H9 (cell line): ENCODE measurements around the gene GAGE12D. TPM values are rescaled to one million over a fixed set of nuclear protein-coding genes. Genes with fewer than 3 reads are reported as not detected.
"Not testable (repeated sequence)": the region's sequence is repeated elsewhere in the genome, so short reads cannot be mapped to it uniquely, and the experiment has no call there.

ENCODE experiments used
- DNase-seq: peaks from one replicate; pipeline ENCODE4 v3.0.0-alpha.2; 2017
- H2AFZ ChIP-seq: one replicate; pipeline ENCODE4 v1.6.1; 2013; ENCODE audit warnings: mild to moderate bottlenecking, low read length, control low read depth, moderate library complexity
- H2AK5ac ChIP-seq: 2 replicates; pipeline ENCODE4 v1.6.1; 2013; ENCODE audit warnings: low read length, control low read depth, mixed read lengths; ENCODE audit not compliant: insufficient read length
- H2BK120ac ChIP-seq: one replicate; pipeline ENCODE4 v1.6.1; 2013; ENCODE audit warnings: low read depth, mild to moderate bottlenecking, low read length, control low read depth, inconsistent platforms; ENCODE audit not compliant: poor library complexity, severe bottlenecking
- H2BK12ac ChIP-seq: 2 replicates; pipeline ENCODE4 v1.6.1; 2013; ENCODE audit warnings: low read length, control low read depth, mixed read lengths, low read depth; ENCODE audit not compliant: insufficient read length
- H2BK15ac ChIP-seq: 2 replicates; pipeline ENCODE4 v1.6.1; 2013; ENCODE audit warnings: low read depth, low read length, control low read depth
- H2BK20ac ChIP-seq: one replicate; pipeline ENCODE4 v1.6.1; 2013; ENCODE audit warnings: low read depth, mild to moderate bottlenecking, low read length, control low read depth, inconsistent platforms; ENCODE audit not compliant: poor library complexity, severe bottlenecking
- H2BK5ac ChIP-seq: 2 replicates; pipeline ENCODE4 v1.6.1; 2013; ENCODE audit warnings: low read length, control low read depth, mixed read lengths; ENCODE audit not compliant: insufficient read length
- H3K14ac ChIP-seq: 2 replicates; pipeline ENCODE4 v1.6.1; 2013; ENCODE audit warnings: low read length, control low read depth; ENCODE audit not compliant: insufficient read depth
- H3K18ac ChIP-seq: 2 replicates; pipeline ENCODE4 v1.6.1; 2013; ENCODE audit warnings: low read depth, mild to moderate bottlenecking, mixed read lengths, low read length, control low read depth; ENCODE audit not compliant: insufficient read length
- H3K23ac ChIP-seq: 2 replicates; pipeline ENCODE4 v1.6.1; 2013; ENCODE audit warnings: low read length, control low read depth, mixed read lengths, low read depth; ENCODE audit not compliant: insufficient read length
- H3K23me2 ChIP-seq: 2 replicates; pipeline ENCODE4 v1.6.1; 2013; ENCODE audit warnings: low read depth, mild to moderate bottlenecking, mixed read lengths, low read length, control low read depth; ENCODE audit not compliant: insufficient read length, poor library complexity, severe bottlenecking
- H3K27ac ChIP-seq: 2 replicates; pipeline ENCODE4 v1.5.1; 2013; ENCODE audit warnings: low read length, control low read depth, mixed read lengths, low read depth; ENCODE audit not compliant: insufficient read length
- H3K27me3 ChIP-seq: 2 replicates; pipeline ENCODE4 v1.6.1; 2013; ENCODE audit warnings: low read length, control low read depth, inconsistent platforms; ENCODE audit not compliant: insufficient read depth
- H3K4ac ChIP-seq: 2 replicates; pipeline ENCODE4 v1.6.1; 2013; ENCODE audit warnings: low read depth, mild to moderate bottlenecking, control low read depth, inconsistent platforms, low read length, moderate library complexity
- H3K4me1 ChIP-seq: 2 replicates; pipeline ENCODE4 v1.6.1; 2013; ENCODE audit warnings: low read length, control low read depth, inconsistent platforms; ENCODE audit not compliant: insufficient read depth
- H3K4me2 ChIP-seq: 2 replicates; pipeline ENCODE4 v1.6.1; 2013; ENCODE audit warnings: low read length, control low read depth, mixed read lengths; ENCODE audit not compliant: insufficient read length, insufficient read depth
- H3K56ac ChIP-seq: 2 replicates; pipeline ENCODE4 v1.6.1; 2013; ENCODE audit warnings: low read depth, mild to moderate bottlenecking, mixed read lengths, low read length, control low read depth; ENCODE audit not compliant: insufficient read length
- H3K79me1 ChIP-seq: 2 replicates; pipeline ENCODE4 v1.6.1; 2013; ENCODE audit warnings: low read depth, mild to moderate bottlenecking, moderate library complexity, low read length, control low read depth, inconsistent platforms; ENCODE audit not compliant: insufficient read depth, poor library complexity, severe bottlenecking
- H3K79me2 ChIP-seq: 2 replicates; pipeline ENCODE4 v1.6.1; 2013; ENCODE audit warnings: low read length, control low read depth, inconsistent platforms; ENCODE audit not compliant: insufficient read depth
- H3K9ac ChIP-seq: 2 replicates; pipeline ENCODE4 v1.6.1; 2013; ENCODE audit warnings: low read length, control low read depth, mixed read lengths; ENCODE audit not compliant: insufficient read length; ENCODE audit errors: extremely low read depth
- H3K9me3 ChIP-seq: one replicate; pipeline ENCODE4 v1.6.1; 2013; ENCODE audit warnings: low read depth, low read length, inconsistent platforms; ENCODE audit not compliant: control insufficient read depth
- H3T11ph ChIP-seq: one replicate; pipeline ENCODE4 v1.6.1; 2013; ENCODE audit warnings: mild to moderate bottlenecking, low read length, control low read depth, inconsistent platforms
- H4K20me1 ChIP-seq: one replicate; pipeline ENCODE4 v1.6.1; 2013; ENCODE audit not compliant: control insufficient read depth, insufficient read length, insufficient read depth
- H4K5ac ChIP-seq: 2 replicates; pipeline ENCODE4 v1.6.1; 2013; ENCODE audit warnings: low read depth, mild to moderate bottlenecking, mixed read lengths, low read length, control low read depth; ENCODE audit not compliant: insufficient read length
- H4K8ac ChIP-seq: replicated peaks from 2 replicates; pipeline ENCODE4 v1.6.1; 2013; ENCODE audit warnings: low read length, control low read depth, mixed read lengths, low read depth; ENCODE audit not compliant: insufficient read length
- H4K91ac ChIP-seq: 2 replicates; pipeline ENCODE4 v1.6.1; 2013; ENCODE audit warnings: low read depth, mild to moderate bottlenecking, moderate library complexity, mixed read lengths, low read length, control low read depth; ENCODE audit not compliant: insufficient read length
- H3K27ac Mint-ChIP-seq, 3 experiments: 2 replicates in 2 of 3; 3 replicates in 1 of 3; pipeline ENCODE4 v1.8.0; 2020 to 2021; ENCODE audit warnings: mixed read lengths in 3 of 3, mild to moderate bottlenecking in 1 of 3, moderate library complexity in 1 of 3
- H3K27me3 Mint-ChIP-seq: 2 replicates; pipeline ENCODE4 v1.8.0; 2021; ENCODE audit warnings: low read depth, mild to moderate bottlenecking, moderate library complexity, mixed read lengths
- H3K36me3 Mint-ChIP-seq, 3 experiments: 2 replicates in 2 of 3; 3 replicates in 1 of 3; pipeline ENCODE4 v1.8.0; 2020 to 2021; ENCODE audit warnings: low read depth in 3 of 3, mixed read lengths in 3 of 3; ENCODE audit not compliant: insufficient read depth in 1 of 3
- H3K4me1 Mint-ChIP-seq, 2 experiments: 2 replicates each; pipeline ENCODE4 v1.8.0; 2020; ENCODE audit warnings: mixed read lengths in 2 of 2
- H3K4me3 Mint-ChIP-seq, 2 experiments: 2 replicates in 1 of 2; 3 replicates in 1 of 2; pipeline ENCODE4 v1.8.0; 2020 to 2021; ENCODE audit warnings: mild to moderate bottlenecking in 2 of 2, mixed read lengths in 2 of 2, moderate library complexity in 1 of 2
- H3K9me3 Mint-ChIP-seq, 2 experiments: 2 replicates in 1 of 2; 3 replicates in 1 of 2; pipeline ENCODE4 v1.8.0; 2020; ENCODE audit warnings: mild to moderate bottlenecking in 2 of 2, mixed read lengths in 2 of 2, moderate library complexity in 1 of 2
- WGBS: extraction: QIAGEN DNeasy Blood & Tissue Kit; methylation state at CpG from one replicate; pipeline ENCODE4 v1.1.7; 2013; ENCODE audit warnings: missing lambda C conversion rate, low lambda C conversion rate, mixed read lengths; ENCODE audit not compliant: insufficient read length; ENCODE audit errors: extremely low coverage; 5-methylcytosine and 5-hydroxymethylcytosine counted together
- total RNA-seq: library from RNA; stranded (reverse); gene quantifications from 2 replicates; pipeline ENCODE4 v1.2.1, GENCODE V29; 2021

GAGE12D gene
- total RNA-seq, 1 experiment from 2014 or later: not detected

GRCh38 chrX:49589196-49589595 is 47.7 kb downstream of the GAGE12D start, which contains the start of gene GAGE2A:
Gene GAGE2A (plus strand): TSS chrX:49589496. CDS start chrX:49590651, 1,155 bp downstream.
- H3K4me1 Mint-ChIP-seq: not testable (repeated sequence)

GRCh38 chrX:49589769-49590478 is 48.4 kb downstream of the GAGE12D start:
- not testable (repeated sequence) for H3K4me1 Mint-ChIP-seq, DNase-seq, H3K27me3 ChIP-seq, H4K8ac ChIP-seq, H4K20me1 ChIP-seq, H3K4me2 ChIP-seq, H3K79me1 ChIP-seq, H4K5ac ChIP-seq, H3K36me3 Mint-ChIP-seq, H3T11ph ChIP-seq, H3K9me3 Mint-ChIP-seq, H2AK5ac ChIP-seq, H2BK120ac ChIP-seq, H2BK15ac ChIP-seq, H3K4me3 Mint-ChIP-seq, H2BK5ac ChIP-seq, H3K4me1 ChIP-seq, H3K4ac ChIP-seq, H3K27me3 Mint-ChIP-seq, H3K27ac ChIP-seq, H3K9me3 ChIP-seq, H3K23me2 ChIP-seq, H3K18ac ChIP-seq, H2BK20ac ChIP-seq, H3K14ac ChIP-seq, H2AFZ ChIP-seq, H3K79me2 ChIP-seq, H4K91ac ChIP-seq, H3K27ac Mint-ChIP-seq, H3K23ac ChIP-seq, H3K9ac ChIP-seq, H3K56ac ChIP-seq, H2BK12ac ChIP-seq
- WGBS: no CpG with 5 or more reads among the region's 37 CpGs

More at GRCh38 chrX:49589196-49589595, 47.7 kb downstream of the GAGE12D start, which contains the start of gene GAGE2A:
- H2BK5ac ChIP-seq, H4K8ac ChIP-seq, DNase-seq, H3K14ac ChIP-seq, H2BK120ac ChIP-seq, H2BK20ac ChIP-seq, H3K56ac ChIP-seq, H3K9me3 ChIP-seq, H4K20me1 ChIP-seq, H3K27ac Mint-ChIP-seq, H2BK15ac ChIP-seq, H2BK12ac ChIP-seq, H3K4me1 ChIP-seq, H3K23ac ChIP-seq, H3K23me2 ChIP-seq, H3K18ac ChIP-seq, H3K4me3 Mint-ChIP-seq, H4K91ac ChIP-seq, H3K27me3 Mint-ChIP-seq, H2AFZ ChIP-seq, H3K79me2 ChIP-seq, H3T11ph ChIP-seq, H2AK5ac ChIP-seq, H3K9ac ChIP-seq, H3K4me2 ChIP-seq, H3K27me3 ChIP-seq, H3K4ac ChIP-seq, H3K27ac ChIP-seq, H3K36me3 Mint-ChIP-seq, H3K9me3 Mint-ChIP-seq, H3K79me1 ChIP-seq, H4K5ac ChIP-seq: not testable (repeated sequence)
- WGBS: no CpG with 5 or more reads among the region's 16 CpGs
